Thoracic aorta (tissue), 2 donors: ENCODE results near the gene MIGA2. TPM values are rescaled to one million over a fixed set of nuclear protein-coding genes. Genes with fewer than 3 reads are reported as not detected.

Experiments
- ATAC-seq: fragments of 150-250 bp; one replicate; pipeline ENCODE4 v1.8.0; 2017; ENCODE audit warnings: low read depth; ENCODE audit not compliant: insufficient number of reproducible peaks, low FRiP score
- DNase-seq: peaks from one replicate; pipeline ENCODE4 v3.0.0-alpha.2; 2020; ENCODE audit warnings: low spot score
- H3K27ac ChIP-seq, 2 donors: fragments of 200-600 bp; sonication (generic); 1 replicate in 1 of 2; 2 replicates in 1 of 2; pipeline ENCODE4 v1.5.1; 2016; ENCODE audit warnings: mild to moderate bottlenecking in 2 of 2, moderate library complexity in 2 of 2
- H3K27me3 ChIP-seq: fragments of 200-600 bp; sonication (generic); replicated peaks from 2 replicates; pipeline ENCODE4 v1.6.0; 2016; ENCODE audit warnings: mild to moderate bottlenecking; ENCODE audit not compliant: insufficient read depth
- H3K36me3 ChIP-seq: fragments of 200-600 bp; sonication (generic); one replicate; pipeline ENCODE4 v1.5.1; 2016
- H3K4me1 ChIP-seq, 2 donors: fragments of 200-600 bp; sonication (generic); 1 replicate in 1 of 2; 2 replicates in 1 of 2; pipeline versions ENCODE4 v1.5.1 to v1.6.0; 2016; ENCODE audit warnings: low read depth in 2 of 2, mild to moderate bottlenecking in 1 of 2; ENCODE audit not compliant: control insufficient read depth in 1 of 2
- H3K4me3 ChIP-seq: fragments of 200-600 bp; sonication (generic); 2 replicates; pipeline ENCODE4 v1.5.1; 2016; ENCODE audit warnings: mild to moderate bottlenecking
- H3K9me3 ChIP-seq: fragments of 200-600 bp; sonication (generic); 2 replicates; pipeline ENCODE4 v1.5.1; 2016
- CTCF ChIP-seq: fragments of 200-600 bp; sonication (generic); IDR thresholded peaks from one replicate; pipeline ENCODE4 v1.5.1; 2019; ENCODE audit warnings: antibody characterized with exemption
- total RNA-seq, 2 donors: library from RNA; depleted of rRNA; stranded (reverse); fragments of >200 nt; gene quantifications; one replicate each; pipeline versions ENCODE4 v1.1.0 to v1.2.3, GENCODE V29; 2016

Gene MIGA2
- total RNA-seq, 2 donors from 2014 or later: 30.3 to 31.3 TPM

DNA sequence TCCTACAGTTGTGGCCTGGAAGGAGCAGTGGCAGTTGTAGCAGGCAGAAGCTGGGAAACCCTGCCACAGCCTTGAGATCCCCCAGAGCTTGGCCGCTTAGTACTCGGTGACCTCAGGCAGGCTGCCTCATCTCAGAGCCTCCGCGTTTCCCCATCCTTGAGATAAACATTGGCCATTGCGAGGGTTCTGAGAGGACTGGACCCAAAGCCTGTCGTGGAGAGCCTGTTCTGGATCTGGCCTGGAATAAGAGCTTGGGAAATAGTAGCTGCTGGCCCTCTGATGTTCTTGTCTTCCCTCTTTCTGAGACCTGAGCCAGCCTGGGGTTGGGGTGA, 1.3 kb downstream of the MIGA2 start:
- H3K4me1 ChIP-seq: peaks cover 16 to 21% of the 10 kb centered on the region in 2 donors
- no peak overlapping the region for H3K27ac ChIP-seq
- H3K27me3 ChIP-seq: no peaks in the 10 kb centered on the region
- no peak for DNase-seq
- no peak for TF ChIP-seq CTCF
- H3K9me3 ChIP-seq: no peaks in the 10 kb centered on the region
- no peak for ATAC-seq
- H3K4me3 ChIP-seq: peak overlapping the region; percentile 94
- H3K36me3 ChIP-seq: peaks cover 12% of the 10 kb centered on the region

- DNase-seq: no peak
- no peak for ATAC-seq
- peaks cover 13% of the 10 kb centered on the region for H3K36me3 ChIP-seq
- H3K4me3 ChIP-seq: peak overlapping the region; percentile 94
- no peaks in the 10 kb centered on the region for H3K27me3 ChIP-seq
- H3K4me1 ChIP-seq: peaks cover 16 to 21% of the 10 kb centered on the region in 2 donors
- H3K9me3 ChIP-seq: no peaks in the 10 kb centered on the region
- no peak for TF ChIP-seq CTCF
- H3K27ac ChIP-seq: no peak overlapping the region
These were observed 1.9 kb downstream of the MIGA2 start for GRCh38 chr9:129038109-129038852.

DNA sequence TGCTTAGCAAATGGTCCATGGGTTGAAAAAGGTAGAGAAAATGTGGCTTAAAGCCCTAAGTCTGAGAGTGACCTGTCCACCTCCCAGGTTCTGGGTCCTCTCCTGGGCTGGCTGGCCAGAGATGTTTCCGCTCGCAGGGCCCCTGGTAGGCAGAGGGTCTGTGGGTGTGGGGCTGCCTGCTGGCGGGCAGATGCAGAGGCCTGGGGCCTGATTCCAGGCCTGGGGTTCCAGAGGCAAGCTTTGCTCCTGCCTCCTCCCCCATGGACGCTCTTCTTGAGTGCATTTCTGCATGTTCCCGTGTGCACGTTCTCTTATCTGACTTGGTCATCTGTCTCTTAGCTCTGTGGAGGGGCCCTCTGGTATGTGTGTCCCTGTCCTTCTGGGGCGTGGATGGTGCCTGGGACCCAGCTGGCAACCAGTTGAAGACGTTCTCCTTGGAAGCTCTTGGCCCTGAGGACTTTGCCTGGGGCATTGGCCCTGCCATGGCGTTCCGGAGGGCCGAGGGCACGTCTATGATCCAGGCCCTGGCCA, 3.8 kb downstream of the MIGA2 start:
- ATAC-seq: no peak
- Histone ChIP-seq H3K4me1 (peaks cover 16 to 21% of the 10 kb centered on the region in 2 donors), H3K27me3 (no peaks in the 10 kb centered on the region), H3K27ac (no peak overlapping the region), H3K9me3 (no peaks in the 10 kb centered on the region), H3K4me3 (no peak overlapping the region), H3K36me3 (peaks cover 13% of the 10 kb centered on the region)
- DNase-seq: no peak
- no peak for TF ChIP-seq CTCF

GRCh38 chr9:129042016-129042415, 5.6 kb downstream of the MIGA2 start:
- Histone ChIP-seq H3K36me3 (peaks cover 13% of the 10 kb centered on the region), H3K4me3 (no peak overlapping the region), H3K27ac (no peak overlapping the region), H3K4me1 (peaks cover 14 to 15% of the 10 kb centered on the region in 2 donors), H3K9me3 (no peaks in the 10 kb centered on the region), H3K27me3 (no peaks in the 10 kb centered on the region)
- no peak for TF ChIP-seq CTCF
- ATAC-seq (no peak), DNase-seq (no peak)

DNA sequence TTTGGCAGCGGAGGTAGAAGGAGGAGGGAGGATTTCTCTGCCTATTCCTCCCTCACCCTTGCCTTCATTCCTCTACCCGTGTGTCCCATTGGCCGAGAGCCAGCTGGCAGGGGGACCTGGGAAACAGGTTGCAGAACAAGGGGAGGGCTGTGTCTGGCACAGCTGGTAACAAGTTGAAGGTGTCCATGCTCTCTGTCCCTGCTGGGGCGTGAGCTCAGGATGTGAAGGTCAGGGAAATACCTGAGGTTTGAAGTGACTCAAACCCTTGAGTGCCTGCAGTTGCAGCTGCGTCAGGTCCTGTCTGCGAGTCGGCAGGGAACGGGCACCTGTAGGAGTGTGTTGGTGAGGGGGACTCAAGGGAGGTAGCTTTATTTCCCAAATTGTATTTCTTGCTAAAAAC, 16.2 kb downstream of the MIGA2 start:
- Histone ChIP-seq H3K36me3 (peaks cover 29% of the 10 kb centered on the region), H3K4me3 (no peak overlapping the region), H3K9me3 (no peaks in the 10 kb centered on the region), H3K27me3 (no peaks in the 10 kb centered on the region), H3K27ac (no peak overlapping the region), H3K4me1 (no peaks in the 10 kb centered on the region)
- TF ChIP-seq CTCF: no peak
- DNase-seq (no peak), ATAC-seq (no peak)
